SU-DHL-6 (cell line): ENCODE results near the gene KLF3.

ENCODE experiments used
- H2AFZ ChIP-seq: fragments of 200-600 bp; sonication (generic); 2 replicates; pipeline ENCODE4 v1.6.1; 2014; ENCODE audit warnings: low read depth, mild to moderate bottlenecking, moderate library complexity, mixed read lengths, antibody characterized with exemption, low read length; ENCODE audit not compliant: severe bottlenecking
- H3F3A ChIP-seq: fragments of 200-600 bp; shearing (Covaris generic); 2 replicates; pipeline ENCODE4 v1.6.0; 2016; ENCODE audit warnings: antibody characterized with exemption, mild to moderate bottlenecking; ENCODE audit not compliant: insufficient read depth
- H3K27ac ChIP-seq: fragments of 200-600 bp; sonication (generic); 2 replicates; pipeline ENCODE4 v1.5.1; 2016; ENCODE audit warnings: low read depth, mild to moderate bottlenecking, low read length, moderate library complexity, mixed read lengths
- H3K27me3 ChIP-seq: fragments of 200-600 bp; sonication (generic), shearing (Covaris generic); 2 replicates; pipeline ENCODE4 v1.6.0; 2014; ENCODE audit warnings: mild to moderate bottlenecking, low read length
- H3K36me3 ChIP-seq: fragments of 200-600 bp; sonication (generic); 2 replicates; pipeline ENCODE4 v1.6.1; 2014; ENCODE audit warnings: mild to moderate bottlenecking, low read length, mixed read lengths
- H3K4me2 ChIP-seq: fragments of 300-600, 200-600 bp; shearing (Covaris generic), sonication (generic); 2 replicates; pipeline ENCODE4 v1.6.0; 2014; ENCODE audit warnings: low read length, low read depth, mild to moderate bottlenecking; ENCODE audit not compliant: poor library complexity, severe bottlenecking
- H3K4me3 ChIP-seq: fragments of 200-600 bp; sonication (generic); 2 replicates; pipeline ENCODE4 v1.5.1; 2014; ENCODE audit warnings: antibody characterized with exemption, low read length, mild to moderate bottlenecking, mixed read lengths; ENCODE audit not compliant: insufficient read depth, poor library complexity, severe bottlenecking
- H3K79me2 ChIP-seq: fragments of 200-600 bp; sonication (generic); 2 replicates; pipeline ENCODE4 v1.6.1; 2014; ENCODE audit warnings: mild to moderate bottlenecking, low read length, moderate library complexity; ENCODE audit not compliant: insufficient read depth
- H3K9ac ChIP-seq: fragments of 200-600 bp; sonication (generic); 2 replicates; pipeline ENCODE4 v1.7.0; 2014; ENCODE audit warnings: mild to moderate bottlenecking, low read length
- H3K9me2 ChIP-seq: fragments of 200-600 bp; sonication (generic); replicated peaks from 2 replicates; pipeline ENCODE4 v1.6.1; 2014; ENCODE audit warnings: low read length; ENCODE audit not compliant: insufficient read depth
- H3K9me3 ChIP-seq: fragments of 200-600 bp; sonication (generic); 2 replicates; pipeline ENCODE4 v1.6.1; 2014; ENCODE audit warnings: low read length, mixed read lengths; ENCODE audit not compliant: insufficient read depth
- H4K20me1 ChIP-seq: fragments of 200-600 bp; sonication (generic); 2 replicates; pipeline ENCODE4 v1.6.1; 2014; ENCODE audit warnings: low read depth, mild to moderate bottlenecking, antibody characterized with exemption, low read length, moderate library complexity, mixed read lengths
- CTCF ChIP-seq: fragments of 200-600 bp; sonication (generic); IDR thresholded peaks from one replicate; pipeline ENCODE4 v1.5.1; 2017; ENCODE audit warnings: antibody characterized with exemption, mild to moderate bottlenecking, low read length, moderate library complexity; ENCODE audit not compliant: insufficient read depth, poor library complexity, severe bottlenecking
- EZH2phosphoT487 ChIP-seq: fragments of 200-600 bp; sonication (generic), shearing (Covaris generic); conservative IDR thresholded peaks from 2 replicates; pipeline ENCODE4 v1.6.1; 2018; ENCODE audit warnings: mild to moderate bottlenecking, antibody characterized with exemption, low read length, moderate library complexity, mixed read lengths

Gene KLF3

GRCh38 chr4:38665551-38666411 is 1.8 kb downstream of the KLF3 start:
- H3K9ac ChIP-seq, result no peak overlapping the region
- H3K36me3 ChIP-seq, result no peaks in the 10 kb centered on the region
- no peaks in the 10 kb centered on the region for H3K9me3 ChIP-seq
- H3F3A ChIP-seq, result peaks cover 16% of the 10 kb centered on the region
- no peaks in the 10 kb centered on the region for H4K20me1 ChIP-seq
- no peak overlapping the region for H3K27ac ChIP-seq
- no peaks in the 10 kb centered on the region for H3K9me2 ChIP-seq
- no peak overlapping the region for H3K4me3 ChIP-seq
- H3K79me2 ChIP-seq, result no peaks in the 10 kb centered on the region
- H3K27me3 ChIP-seq, result no peaks in the 10 kb centered on the region
- no peak overlapping the region for H2AFZ ChIP-seq
- TF ChIP-seq EZH2phosphoT487 (no peak), CTCF (no peak)
- H3K4me2 ChIP-seq, result no peak overlapping the region

GRCh38 chr4:38666766-38667084 is 2.7 kb downstream of the KLF3 start:
- Histone ChIP-seq H3K9ac (no peak overlapping the region), H3F3A (peaks cover 16% of the 10 kb centered on the region), H3K9me2 (no peaks in the 10 kb centered on the region), H2AFZ (no peak overlapping the region), H3K27me3 (no peaks in the 10 kb centered on the region), H3K79me2 (no peaks in the 10 kb centered on the region), H3K36me3 (no peaks in the 10 kb centered on the region), H3K4me2 (no peak overlapping the region), H3K27ac (no peak overlapping the region), H4K20me1 (no peaks in the 10 kb centered on the region), H3K9me3 (no peaks in the 10 kb centered on the region), H3K4me3 (no peak overlapping the region)
- no peak for TF ChIP-seq CTCF
- TF ChIP-seq EZH2phosphoT487, result no peak

GRCh38 chr4:38667085-38667893 is 3.3 kb downstream of the KLF3 start:
- Histone ChIP-seq H3K4me2 (no peak overlapping the region), H3K9me3 (no peaks in the 10 kb centered on the region), H3K79me2 (no peaks in the 10 kb centered on the region), H3K36me3 (no peaks in the 10 kb centered on the region), H3K27me3 (no peaks in the 10 kb centered on the region), H3K4me3 (no peak overlapping the region), H4K20me1 (no peaks in the 10 kb centered on the region), H3K27ac (no peak overlapping the region), H3F3A (peaks cover 16% of the 10 kb centered on the region), H2AFZ (no peak overlapping the region), H3K9me2 (no peaks in the 10 kb centered on the region), H3K9ac (no peak overlapping the region)
- TF ChIP-seq CTCF (no peak), EZH2phosphoT487 (no peak)
